SK-N-SH (cell line): Measurements from ENCODE around the gene WNT16. TPM values are rescaled to one million over a fixed set of nuclear protein-coding genes. Genes with fewer than 3 reads are reported as not detected.

Source experiments
- CTCF ChIA-PET: fragments of 300-600, 350-600 bp; formaldehyde crosslinking; extraction: SDS; loops from one replicate; lab custom pipeline; 2021; lab: Yijun Ruan, JAX
- POLR2A ChIA-PET: fragments of 350-600 bp; sonication (Branson Sonifier 250); formaldehyde crosslinking; extraction: SDS; loops from one replicate; lab custom pipeline; 2020; ENCODE audit warnings: antibody characterized with exemption, inconsistent platforms; lab: Yijun Ruan, JAX
- DNase-seq: peaks from one replicate; pipeline ENCODE4 v3.0.0; 2012
- H2AFZ ChIP-seq: fragments of 200-600 bp; sonication (generic); 2 replicates; pipeline ENCODE4 v1.8.1; 2016; ENCODE audit warnings: antibody characterized with exemption, mild to moderate bottlenecking, low read depth
- H3F3A ChIP-seq: fragments of 200-600 bp; sonication (generic); replicated peaks from 2 replicates; pipeline ENCODE3; 2016; ENCODE audit warnings: antibody characterized with exemption, mild to moderate bottlenecking; ENCODE audit not compliant: insufficient read depth
- H3K27ac ChIP-seq, 2 experiments: fragments of 200-500 bp in 1 of 2; fragments of 200-600 bp in 1 of 2; sonication (Bioruptor generic) in 1 of 2; sonication (generic), shearing (Covaris generic) in 1 of 2; 2 replicates each; pipeline versions ENCODE4 v1.5.1 to v1.6.1; 2014 to 2016; ENCODE audit warnings: low read depth in 2 of 2, inconsistent platforms in 1 of 2, low read length in 1 of 2, mild to moderate bottlenecking in 1 of 2, mixed read lengths in 1 of 2
- H3K27me3 ChIP-seq: fragments of 200-600 bp; sonication (generic), shearing (Covaris generic); 2 replicates; pipeline ENCODE4 v1.6.1; 2016; ENCODE audit warnings: mixed run types; ENCODE audit not compliant: insufficient read depth
- H3K36me3 ChIP-seq, 2 experiments: fragments of 200-500 bp in 1 of 2; fragments of 200-600 bp in 1 of 2; sonication (Bioruptor generic) in 1 of 2; sonication (generic) in 1 of 2; replicated peaks in 1 of 2; 2 replicates each; pipeline versions ENCODE3 to v1.5.1; 2014 to 2016; ENCODE audit warnings: low read length in 1 of 2, mild to moderate bottlenecking in 1 of 2; ENCODE audit not compliant: insufficient read depth in 2 of 2, control insufficient read depth in 1 of 2
- H3K4me1 ChIP-seq, 2 experiments: fragments of 200-500 bp in 1 of 2; fragments of 200-600 bp in 1 of 2; sonication (Bioruptor generic) in 1 of 2; sonication (generic), shearing (Covaris generic) in 1 of 2; 2 replicates each; pipeline versions ENCODE4 v1.5.1 to v1.6.1; 2014 to 2016; ENCODE audit warnings: low read depth in 1 of 2, low read length in 1 of 2, mixed run types in 1 of 2; ENCODE audit not compliant: insufficient read depth in 2 of 2, control insufficient read depth in 1 of 2
- H3K4me2 ChIP-seq: fragments of 200-600 bp; sonication (generic), shearing (Covaris generic); 2 replicates; pipeline ENCODE4 v1.6.1; 2017; ENCODE audit warnings: mixed run types
- H3K4me3 ChIP-seq, 2 experiments: fragments of 200-500 bp in 1 of 2; fragments of 200-600 bp in 1 of 2; sonication (Bioruptor generic) in 1 of 2; sonication (generic), shearing (Covaris generic) in 1 of 2; 2 replicates each; pipeline versions ENCODE4 v1.5.1 to v1.8.1; 2014 to 2016; ENCODE audit warnings: low read depth in 2 of 2, inconsistent platforms in 1 of 2, low read length in 1 of 2, mild to moderate bottlenecking in 1 of 2, mixed read lengths in 1 of 2, moderate library complexity in 1 of 2
- H3K79me2 ChIP-seq: fragments of 200-600 bp; sonication (generic); 2 replicates; pipeline ENCODE4 v1.8.1; 2017; ENCODE audit warnings: mild to moderate bottlenecking; ENCODE audit not compliant: insufficient read depth
- H3K9ac ChIP-seq: fragments of 200-600 bp; sonication (generic); 2 replicates; pipeline ENCODE4 v1.6.1; 2017; ENCODE audit warnings: mixed run types
- H3K9me2 ChIP-seq: fragments of 200-600 bp; sonication (generic); 2 replicates; pipeline ENCODE4 v1.6.1; 2017; ENCODE audit warnings: mixed run types
- H3K9me3 ChIP-seq: fragments of 200-600 bp; sonication (generic); 2 replicates; pipeline ENCODE4 v1.6.1; 2017; ENCODE audit warnings: mixed run types, mild to moderate bottlenecking, moderate library complexity
- H4K20me1 ChIP-seq: fragments of 200-600 bp; sonication (generic); 2 replicates; pipeline ENCODE4 v1.6.1; 2017; ENCODE audit warnings: mild to moderate bottlenecking, mixed run types; ENCODE audit not compliant: insufficient read depth
- CHD2 ChIP-seq: fragments of 150-350 bp; IDR thresholded peaks from 2 replicates; pipeline ENCODE4 v1.6.1; 2018; ENCODE audit warnings: low read length; ENCODE audit not compliant: partially characterized antibody
- CTCF ChIP-seq: fragments of 200-600 bp; sonication (generic); IDR thresholded peaks from 2 replicates; pipeline ENCODE4 v1.6.1; 2017; ENCODE audit warnings: antibody characterized with exemption, mild to moderate bottlenecking, moderate library complexity
- FOXJ3 ChIP-seq: sonication (generic); formaldehyde crosslinking; IDR thresholded peaks from 2 replicates; pipeline ENCODE4 v1.5.1; 2020; ENCODE audit warnings: mild to moderate bottlenecking, missing genetic modification reagents
- MXI1 ChIP-seq: IDR thresholded peaks from 2 replicates; pipeline ENCODE4 v1.6.1; 2012; ENCODE audit warnings: mild to moderate bottlenecking, low read depth, low read length, improper control_type of control experiment
- POLR2AphosphoS5 ChIP-seq: IDR thresholded peaks from 2 replicates; pipeline ENCODE4 v1.6.1; 2012; ENCODE audit warnings: low read depth, low read length
- RAD21 ChIP-seq: IDR thresholded peaks from 2 replicates; pipeline ENCODE4 v1.6.1; 2012; ENCODE audit warnings: mild to moderate bottlenecking, low read length
- RCOR1 ChIP-seq: fragments of 150-350 bp; IDR thresholded peaks from 2 replicates; pipeline ENCODE4 v1.6.1; 2017; ENCODE audit warnings: antibody characterized with exemption, low read length
- REST ChIP-seq: IDR thresholded peaks from 2 replicates; pipeline ENCODE4 v1.6.1; 2012; ENCODE audit warnings: mild to moderate bottlenecking, low read depth, low read length, moderate library complexity
- RXRA ChIP-seq: IDR thresholded peaks from 2 replicates; pipeline ENCODE4 v1.4.0; 2012; ENCODE audit warnings: low read depth, mild to moderate bottlenecking, borderline replicate concordance
- SIN3A ChIP-seq: IDR thresholded peaks from 2 replicates; pipeline ENCODE4 v1.6.1; 2012; ENCODE audit warnings: low read depth, mild to moderate bottlenecking, low read length, moderate library complexity, borderline replicate concordance
- SMC3 ChIP-seq: IDR thresholded peaks from 2 replicates; pipeline ENCODE4 v1.6.1; 2012; ENCODE audit warnings: low read depth, low read length, improper control_type of control experiment
- TAF1 ChIP-seq: IDR thresholded peaks from 2 replicates; pipeline ENCODE4 v1.6.1; 2012; ENCODE audit warnings: low read depth, mild to moderate bottlenecking, low read length, moderate library complexity, borderline replicate concordance
- TEAD4 ChIP-seq: IDR thresholded peaks from 2 replicates; pipeline ENCODE4 v1.4.0; 2012; ENCODE audit warnings: mild to moderate bottlenecking, borderline replicate concordance; ENCODE audit not compliant: insufficient read depth
- ZBTB33 ChIP-seq: IDR thresholded peaks from 2 replicates; pipeline ENCODE4 v1.4.0; 2012; ENCODE audit warnings: low read depth, borderline replicate concordance
- WGBS: methylation state at CpG from one replicate; pipeline ENCODE4 v1.1.6; 2017; ENCODE audit warnings: low lambda C conversion rate; 5-methylcytosine and 5-hydroxymethylcytosine counted together
- polyA plus RNA-seq, 3 experiments: library from polyadenylated mRNA; depleted of rRNA; stranded (reverse); fragments of >200 nt; gene quantifications; 2 replicates each; pipeline ENCODE4 v1.2.3, GENCODE V29; 2012

The WNT16 gene
- polyA plus RNA-seq, 1 of the 3 experiments (the other 2 are of a cell fraction) = 0.05 TPM

- H3K4me1 ChIP-seq = peaks cover 0 to 9% of the 10 kb centered on the region in 2 experiments; a peak in 2 of 4 replicates
- H3K9ac ChIP-seq = no peak overlapping the region
- TF ChIP-seq REST = no peak
- no peak for TF ChIP-seq SIN3A
- TF ChIP-seq CHD2 = no peak
- TF ChIP-seq RCOR1 = no peak
- no peak for TF ChIP-seq FOXJ3
- no peaks in the 10 kb centered on the region for H4K20me1 ChIP-seq
- H3K4me2 ChIP-seq = no peak overlapping the region
- H3K4me3 ChIP-seq = no peak overlapping the region
- no peak for DNase-seq
- no peaks in the 10 kb centered on the region for H3F3A ChIP-seq
- H3K27me3 ChIP-seq = peaks cover 9% of the 10 kb centered on the region; the same call in 1 of the 2 replicates
- no peaks in the 10 kb centered on the region; the same call in 1 of the 2 replicates for H3K9me3 ChIP-seq
- CTCF ChIA-PET = interaction anchor here (1.0 to 3.0 kb wide), 18 partner anchors 10 to 545 kb away, joined by 3 to 20 read pairs (median 5); partner anchors contain the start of gene FAM3C
- no peaks in the 10 kb centered on the region for H3K79me2 ChIP-seq
- no peak overlapping the region for H3K27ac ChIP-seq
- POLR2A ChIA-PET = no interaction called here
- WGBS = 79% methylated on average over 3 of the region's 3 CpGs
- H2AFZ ChIP-seq = no peak overlapping the region
- H3K9me2 ChIP-seq = no peaks in the 10 kb centered on the region
- no peaks in the 10 kb centered on the region for H3K36me3 ChIP-seq
These were observed 7.8 kb downstream of the WNT16 start for GRCh38 chr7:121336579-121336978.

- no peak overlapping the region for H3K4me3 ChIP-seq
- H3F3A ChIP-seq = no peaks in the 10 kb centered on the region
- peaks cover 0 to 7% of the 10 kb centered on the region in 2 experiments; a peak in 1 of 4 replicates for H3K4me1 ChIP-seq
- no peaks in the 10 kb centered on the region for H3K9me2 ChIP-seq
- no peaks in the 10 kb centered on the region for H3K79me2 ChIP-seq
- H3K4me2 ChIP-seq = no peak overlapping the region
- H3K27me3 ChIP-seq = peaks cover 1% of the 10 kb centered on the region; the same call in 1 of the 2 replicates
- H3K9me3 ChIP-seq = no peaks in the 10 kb centered on the region; the same call in 1 of the 2 replicates
- H3K36me3 ChIP-seq = peaks cover 0 to 2% of the 10 kb centered on the region in 2 experiments
- DNase-seq = peak; percentile 50
- no peak for TF ChIP-seq RXRA
- TF ChIP-seq TAF1 = no peak
- TF ChIP-seq POLR2AphosphoS5 = no peak
- no peak for TF ChIP-seq ZBTB33
- TF ChIP-seq SMC3 = peak; percentile 72
- peak; percentile 48 for TF ChIP-seq CTCF
- no peak for TF ChIP-seq CHD2
- no peak for TF ChIP-seq TEAD4
- 0 out of 2 replicates have a peak, but pooled peaks have one; percentile 24 for TF ChIP-seq MXI1
- peak; percentile 94 for TF ChIP-seq RAD21
- no peak overlapping the region for H3K27ac ChIP-seq
- 47% methylated on average over 3 of the region's 3 CpGs for WGBS
- CTCF ChIA-PET = interaction anchor here (0.7 to 3.0 kb wide), 24 partner anchors 11 to 553 kb away, joined by 3 to 20 read pairs (median 4); partner anchors contain the start of gene FAM3C
- H2AFZ ChIP-seq = no peak overlapping the region
- POLR2A ChIA-PET = no interaction called here
- no peak overlapping the region for H3K9ac ChIP-seq
- H4K20me1 ChIP-seq = no peaks in the 10 kb centered on the region
These were observed 8.6 kb downstream of the WNT16 start for GRCh38 chr7:121337398-121337797.
